PC-3 (cell line): ENCODE data around the gene PCYOX1L.

Source experiments
- EZH2phosphoT487 ChIP-seq: fragments of 300-600 bp; sonication (generic); IDR thresholded peaks from 2 replicates; pipeline ENCODE4 v1.6.1; 2018; ENCODE audit warnings: mild to moderate bottlenecking, antibody characterized with exemption, low read length, borderline replicate concordance
- TF ChIP-seq, protein P1 (sequence below): fragments of 300-600 bp; sonication (generic); conservative IDR thresholded peaks from 2 replicates; pipeline ENCODE4 v1.5.1; 2017; ENCODE audit warnings: antibody characterized with exemption, low read depth, mild to moderate bottlenecking, low read length

DNA sequence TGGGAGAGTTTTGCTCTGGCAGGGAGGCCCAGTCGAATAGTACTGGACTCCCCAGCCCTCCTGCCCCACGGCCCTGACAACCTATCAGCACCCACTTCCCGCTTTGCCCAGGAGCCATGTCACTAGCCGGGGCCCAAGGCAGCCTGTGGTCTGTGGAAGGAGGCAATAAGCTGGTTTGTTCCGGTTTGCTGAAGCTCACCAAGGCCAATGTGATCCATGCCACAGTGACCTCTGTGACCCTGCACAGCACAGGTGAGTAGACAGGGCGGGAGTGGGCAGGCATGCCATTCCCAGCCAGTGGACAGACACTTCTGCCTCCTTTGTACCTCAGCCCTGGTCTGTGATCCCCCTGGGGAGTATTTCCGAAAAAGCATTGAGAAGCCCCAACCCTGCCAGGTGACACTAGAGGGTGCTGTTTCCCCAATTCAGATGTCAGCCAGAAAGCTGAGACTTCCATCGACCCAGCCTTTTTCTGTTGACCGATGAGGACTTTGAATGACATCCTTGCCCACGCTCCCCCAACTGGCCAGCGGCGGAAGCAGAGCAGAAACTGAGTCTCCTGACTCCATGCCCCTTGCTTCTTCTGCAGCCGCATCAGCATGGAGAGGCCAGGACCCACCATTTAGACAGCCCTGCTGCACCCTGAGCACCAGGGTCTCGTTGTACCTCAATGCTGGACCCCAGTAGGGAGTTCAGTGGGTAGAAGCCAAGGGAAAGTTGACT lies 9.6 kb downstream of the PCYOX1L start:
- TF ChIP-seq, protein P1, sequence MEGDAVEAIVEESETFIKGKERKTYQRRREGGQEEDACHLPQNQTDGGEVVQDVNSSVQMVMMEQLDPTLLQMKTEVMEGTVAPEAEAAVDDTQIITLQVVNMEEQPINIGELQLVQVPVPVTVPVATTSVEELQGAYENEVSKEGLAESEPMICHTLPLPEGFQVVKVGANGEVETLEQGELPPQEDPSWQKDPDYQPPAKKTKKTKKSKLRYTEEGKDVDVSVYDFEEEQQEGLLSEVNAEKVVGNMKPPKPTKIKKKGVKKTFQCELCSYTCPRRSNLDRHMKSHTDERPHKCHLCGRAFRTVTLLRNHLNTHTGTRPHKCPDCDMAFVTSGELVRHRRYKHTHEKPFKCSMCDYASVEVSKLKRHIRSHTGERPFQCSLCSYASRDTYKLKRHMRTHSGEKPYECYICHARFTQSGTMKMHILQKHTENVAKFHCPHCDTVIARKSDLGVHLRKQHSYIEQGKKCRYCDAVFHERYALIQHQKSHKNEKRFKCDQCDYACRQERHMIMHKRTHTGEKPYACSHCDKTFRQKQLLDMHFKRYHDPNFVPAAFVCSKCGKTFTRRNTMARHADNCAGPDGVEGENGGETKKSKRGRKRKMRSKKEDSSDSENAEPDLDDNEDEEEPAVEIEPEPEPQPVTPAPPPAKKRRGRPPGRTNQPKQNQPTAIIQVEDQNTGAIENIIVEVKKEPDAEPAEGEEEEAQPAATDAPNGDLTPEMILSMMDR: peak; percentile 99
- no peak for TF ChIP-seq EZH2phosphoT487
